ENCODE measurements around the gene CST1.
"Not testable (repeated sequence)": the region's sequence is repeated elsewhere in the genome, so short reads cannot be mapped to it uniquely, and the experiment has no call there.

CST1 gene

GRCh38 chr20:23746321-23746720, 4.4 kb downstream of the CST1 start:
- no peak for DNase-seq
- no peak for TF ChIP-seq POLR2A (IDR thresholded peaks at IDR 0.05; ENCODE audit: low read length)
- TF ChIP-seq GATA1 (IDR thresholded peaks at IDR 0.05; ENCODE audit: low read depth, low read length): no peak

- TF ChIP-seq POLR2A (IDR thresholded peaks at IDR 0.05; ENCODE audit: low read length) (no peak), GATA1 (IDR thresholded peaks at IDR 0.05; ENCODE audit: low read depth, low read length) (no peak)
- no peak for DNase-seq
These were observed 5.5 kb downstream of the CST1 start for GRCh38 chr20:23745247-23745646.

- DNase-seq: no peak
- TF ChIP-seq POLR2A (IDR thresholded peaks at IDR 0.05; ENCODE audit: low read length) (no peak), GATA1 (IDR thresholded peaks at IDR 0.05; ENCODE audit: low read depth, low read length) (no peak)
These were observed 5.9 kb downstream of the CST1 start for GRCh38 chr20:23744817-23745216.

- DNase-seq: peak; percentile 10 to 33
These were observed 15.3 kb downstream of the CST1 start for GRCh38 chr20:23735391-23735790.

GRCh38 chr20:23734949-23735348, 15.8 kb downstream of the CST1 start:
- peak in 1 of 2 experiments; percentile 21 for DNase-seq

- DNase-seq: peak; percentile 34 to 75
These were observed 16.3 kb downstream of the CST1 start for GRCh38 chr20:23734440-23734839.

GRCh38 chr20:23727016-23727415, 23.7 kb downstream of the CST1 start:
- no peak for DNase-seq
- TF ChIP-seq GATA1 (IDR thresholded peaks at IDR 0.05; ENCODE audit: low read depth, low read length) (no peak), POLR2A (IDR thresholded peaks at IDR 0.05; ENCODE audit: low read length) (no peak)

- no peak for DNase-seq
- TF ChIP-seq GATA1 (IDR thresholded peaks at IDR 0.05; ENCODE audit: low read depth, low read length): no peak
- TF ChIP-seq POLR2A (IDR thresholded peaks at IDR 0.05; ENCODE audit: low read length): no peak
These were observed 25.6 kb downstream of the CST1 start for GRCh38 chr20:23725102-23725501.

GRCh38 chr20:23723659-23724307, 27.0 kb downstream of the CST1 start:
- DNase-seq: peak; percentile 34 to 56

- not testable (repeated sequence) for DNase-seq
These were observed 27.9 kb downstream of the CST1 start for GRCh38 chr20:23722851-23723250.

GRCh38 chr20:23721962-23722361, 28.8 kb downstream of the CST1 start:
- TF ChIP-seq POLR2A (IDR thresholded peaks at IDR 0.05; ENCODE audit: low read length) (no peak), GATA1 (IDR thresholded peaks at IDR 0.05; ENCODE audit: low read depth, low read length) (no peak)
- no peak for DNase-seq

- DNase-seq: not testable (repeated sequence)
These were observed 31.4 kb downstream of the CST1 start for GRCh38 chr20:23719351-23719750.

- not testable (repeated sequence) for DNase-seq
These were observed 39.0 kb downstream of the CST1 start for GRCh38 chr20:23711778-23712177.

GRCh38 chr20:23710771-23711170, 40.0 kb downstream of the CST1 start:
- DNase-seq: no peak
- TF ChIP-seq POLR2A (IDR thresholded peaks at IDR 0.05; ENCODE audit: low read length) (no peak), GATA1 (IDR thresholded peaks at IDR 0.05; ENCODE audit: low read depth, low read length) (no peak)

GRCh38 chr20:23705895-23706294, 44.8 kb downstream of the CST1 start:
- no peak for TF ChIP-seq GATA1 (IDR thresholded peaks at IDR 0.05; ENCODE audit: low read depth, low read length)
- no peak for TF ChIP-seq POLR2A (IDR thresholded peaks at IDR 0.05; ENCODE audit: low read length)
- DNase-seq: no peak

GRCh38 chr20:23702021-23702420, 48.7 kb downstream of the CST1 start:
- no peak for TF ChIP-seq GATA1 (IDR thresholded peaks at IDR 0.05; ENCODE audit: low read depth, low read length)
- no peak for TF ChIP-seq POLR2A (IDR thresholded peaks at IDR 0.05; ENCODE audit: low read length)
- no peak for DNase-seq

GRCh38 chr20:23700931-23701330, 49.8 kb downstream of the CST1 start:
- DNase-seq: no peak
- no peak for TF ChIP-seq GATA1 (IDR thresholded peaks at IDR 0.05; ENCODE audit: low read depth, low read length)
- TF ChIP-seq POLR2A (IDR thresholded peaks at IDR 0.05; ENCODE audit: low read length): no peak

Data from erythroblast (primary cell).